GM23338 (cell line): ENCODE results near the gene A1BG.

Experiments used
- EZH2phosphoT487 ChIP-seq: fragments of 200-600 bp; sonication (generic); IDR thresholded peaks from one replicate; pipeline ENCODE4 v1.8.1; 2018; ENCODE audit warnings: antibody characterized with exemption; ENCODE audit not compliant: unreplicated experiment
- TF ChIP-seq, protein P1 (sequence below), 2 experiments: fragments of 200-600 bp in 1 of 2; sonication (generic) in 1 of 2; conservative IDR thresholded peaks; 2 replicates each; pipeline versions ENCODE4 v1.5.1 to v1.6.1; 2016 to 2017; ENCODE audit warnings: antibody characterized with exemption in 2 of 2, low read depth in 2 of 2, mild to moderate bottlenecking in 2 of 2, moderate library complexity in 1 of 2

DNA sequence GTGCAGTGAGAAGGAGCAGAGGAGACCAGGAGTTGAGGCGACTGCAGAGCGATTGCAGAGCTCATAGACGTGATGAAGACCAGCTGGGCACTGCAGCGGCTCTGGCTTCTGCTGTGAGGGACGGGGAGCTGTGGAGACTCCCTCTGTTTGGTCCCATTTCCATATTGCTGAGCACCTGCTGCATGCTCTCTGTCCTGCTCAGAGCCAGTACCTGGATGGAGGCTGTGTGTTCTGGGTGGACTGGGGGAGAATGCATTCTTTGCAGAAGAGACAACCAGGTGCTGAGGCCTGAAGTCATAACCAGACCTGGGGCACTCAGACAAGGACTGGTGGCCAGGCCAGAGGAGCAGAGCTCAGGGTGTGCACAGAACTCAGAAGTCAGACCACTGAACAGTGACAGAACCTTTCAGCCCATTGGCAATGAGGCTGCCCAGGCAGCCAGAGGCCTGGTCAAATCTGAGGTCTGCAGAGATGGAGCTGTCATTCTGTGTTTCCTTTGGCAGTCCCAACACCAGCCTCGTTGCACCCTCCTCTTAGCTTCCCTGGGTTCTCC lies 1.3 kb upstream of the A1BG start:
- TF ChIP-seq, protein P1, sequence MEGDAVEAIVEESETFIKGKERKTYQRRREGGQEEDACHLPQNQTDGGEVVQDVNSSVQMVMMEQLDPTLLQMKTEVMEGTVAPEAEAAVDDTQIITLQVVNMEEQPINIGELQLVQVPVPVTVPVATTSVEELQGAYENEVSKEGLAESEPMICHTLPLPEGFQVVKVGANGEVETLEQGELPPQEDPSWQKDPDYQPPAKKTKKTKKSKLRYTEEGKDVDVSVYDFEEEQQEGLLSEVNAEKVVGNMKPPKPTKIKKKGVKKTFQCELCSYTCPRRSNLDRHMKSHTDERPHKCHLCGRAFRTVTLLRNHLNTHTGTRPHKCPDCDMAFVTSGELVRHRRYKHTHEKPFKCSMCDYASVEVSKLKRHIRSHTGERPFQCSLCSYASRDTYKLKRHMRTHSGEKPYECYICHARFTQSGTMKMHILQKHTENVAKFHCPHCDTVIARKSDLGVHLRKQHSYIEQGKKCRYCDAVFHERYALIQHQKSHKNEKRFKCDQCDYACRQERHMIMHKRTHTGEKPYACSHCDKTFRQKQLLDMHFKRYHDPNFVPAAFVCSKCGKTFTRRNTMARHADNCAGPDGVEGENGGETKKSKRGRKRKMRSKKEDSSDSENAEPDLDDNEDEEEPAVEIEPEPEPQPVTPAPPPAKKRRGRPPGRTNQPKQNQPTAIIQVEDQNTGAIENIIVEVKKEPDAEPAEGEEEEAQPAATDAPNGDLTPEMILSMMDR (conservative IDR thresholded peaks at IDR 0.05; ENCODE audit: low read depth in 2 of 2): no peak
- TF ChIP-seq EZH2phosphoT487: no peak
